ENCODE data around the gene ANAPC10.

ANAPC10 gene

GRCh38 chr4:145042601-145043285 is 55.3 kb downstream of the ANAPC10 start:
- DNase-seq (ENCODE audit: insufficient read length, low spot score): no peak
- no peak for FAIRE-seq
- TF ChIP-seq, protein P1, sequence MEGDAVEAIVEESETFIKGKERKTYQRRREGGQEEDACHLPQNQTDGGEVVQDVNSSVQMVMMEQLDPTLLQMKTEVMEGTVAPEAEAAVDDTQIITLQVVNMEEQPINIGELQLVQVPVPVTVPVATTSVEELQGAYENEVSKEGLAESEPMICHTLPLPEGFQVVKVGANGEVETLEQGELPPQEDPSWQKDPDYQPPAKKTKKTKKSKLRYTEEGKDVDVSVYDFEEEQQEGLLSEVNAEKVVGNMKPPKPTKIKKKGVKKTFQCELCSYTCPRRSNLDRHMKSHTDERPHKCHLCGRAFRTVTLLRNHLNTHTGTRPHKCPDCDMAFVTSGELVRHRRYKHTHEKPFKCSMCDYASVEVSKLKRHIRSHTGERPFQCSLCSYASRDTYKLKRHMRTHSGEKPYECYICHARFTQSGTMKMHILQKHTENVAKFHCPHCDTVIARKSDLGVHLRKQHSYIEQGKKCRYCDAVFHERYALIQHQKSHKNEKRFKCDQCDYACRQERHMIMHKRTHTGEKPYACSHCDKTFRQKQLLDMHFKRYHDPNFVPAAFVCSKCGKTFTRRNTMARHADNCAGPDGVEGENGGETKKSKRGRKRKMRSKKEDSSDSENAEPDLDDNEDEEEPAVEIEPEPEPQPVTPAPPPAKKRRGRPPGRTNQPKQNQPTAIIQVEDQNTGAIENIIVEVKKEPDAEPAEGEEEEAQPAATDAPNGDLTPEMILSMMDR (IDR thresholded peaks at IDR 0.05; ENCODE audit: insufficient read depth, missing control alignments): no peak

- DNase-seq (ENCODE audit: insufficient read length, low spot score) (no peak), FAIRE-seq (no peak)
- TF ChIP-seq, protein P1 (IDR thresholded peaks at IDR 0.05; ENCODE audit: insufficient read depth, missing control alignments): no peak
Observed at GRCh38 chr4:145041378-145041777, 56.6 kb downstream of the ANAPC10 start.

GRCh38 chr4:145035494-145036136 is 62.4 kb downstream of the ANAPC10 start:
- FAIRE-seq (no peak), DNase-seq (ENCODE audit: insufficient read length, low spot score) (no peak)
- TF ChIP-seq, protein P1 (IDR thresholded peaks at IDR 0.05; ENCODE audit: insufficient read depth, missing control alignments): no peak

DNA sequence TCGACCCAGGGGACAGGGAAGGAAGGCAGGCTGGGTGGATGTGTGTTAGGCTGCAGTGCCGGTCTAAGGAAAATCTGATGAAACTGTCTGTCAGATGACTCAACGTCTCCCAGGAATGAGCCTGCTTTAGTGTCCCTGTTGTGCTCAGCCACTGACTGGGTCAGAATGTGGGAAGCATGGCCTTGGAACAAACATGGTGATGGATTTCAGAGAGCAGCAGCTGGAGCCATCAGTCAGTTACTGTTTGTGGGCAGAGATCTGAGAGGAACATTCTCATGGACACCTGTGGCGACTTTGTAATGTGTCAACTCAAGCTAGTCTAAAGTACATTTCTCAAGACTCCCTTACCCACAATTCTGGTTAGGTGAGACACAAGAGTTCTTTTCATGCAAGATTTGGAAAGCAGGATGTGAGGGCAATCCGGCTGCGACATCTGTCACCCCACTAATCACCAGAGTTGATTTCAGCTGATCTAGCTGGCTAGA is 63.2 kb downstream of the ANAPC10 start:
- DNase-seq (ENCODE audit: insufficient read length, low spot score) (no peak), FAIRE-seq (no peak)

GRCh38 chr4:145019346-145019745 is 78.7 kb downstream of the ANAPC10 start:
- FAIRE-seq (no peak), DNase-seq (ENCODE audit: insufficient read length, low spot score) (no peak)
- TF ChIP-seq, protein P1 (IDR thresholded peaks at IDR 0.05; ENCODE audit: insufficient read depth, missing control alignments): no peak

More for the DNA sequence above, 63.2 kb downstream of the ANAPC10 start:
- TF ChIP-seq, protein P1 (IDR thresholded peaks at IDR 0.05; ENCODE audit: insufficient read depth, missing control alignments): no peak

DNA sequence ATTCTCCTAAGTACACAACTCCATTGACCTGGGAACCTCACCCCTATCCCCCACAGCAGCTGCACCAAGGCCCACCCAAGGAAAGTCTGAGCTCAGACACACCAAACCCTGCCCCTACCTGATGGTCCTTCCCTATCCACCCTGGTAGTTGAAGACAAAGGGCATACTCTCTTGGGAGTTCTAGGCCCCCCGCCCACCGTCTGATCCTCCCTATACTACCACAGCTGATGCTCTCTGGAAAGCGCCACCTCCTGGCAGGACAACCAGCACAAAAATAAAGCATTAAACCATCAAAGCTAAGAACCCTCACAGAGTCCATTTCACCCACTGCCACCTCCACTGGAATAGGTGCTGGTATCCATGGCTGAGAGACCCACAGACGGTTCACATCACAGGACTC is 83.6 kb downstream of the ANAPC10 start:
- DNase-seq (ENCODE audit: insufficient read length, low spot score): no peak
- TF ChIP-seq, protein P1 (IDR thresholded peaks at IDR 0.05; ENCODE audit: insufficient read depth, missing control alignments): no peak
- no peak for FAIRE-seq

DNA sequence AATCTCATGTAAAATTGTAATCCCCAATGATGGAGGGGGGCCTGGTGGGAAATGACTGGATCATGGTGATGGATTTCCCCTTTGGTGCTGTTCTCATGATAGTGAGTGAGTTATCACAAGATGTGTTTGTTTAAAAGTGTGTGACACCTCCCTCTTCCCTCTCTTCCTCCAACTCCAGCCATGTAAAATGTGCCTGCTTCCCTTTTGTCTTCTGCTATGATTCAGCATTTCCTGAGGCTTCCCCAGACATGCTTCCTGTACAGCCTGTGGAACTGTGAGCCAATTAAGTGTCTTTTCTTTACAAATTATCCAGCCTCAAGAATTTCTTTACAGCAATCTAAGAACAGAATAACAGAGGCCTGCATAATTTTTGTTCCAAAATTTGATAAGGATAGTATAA is 85.2 kb downstream of the ANAPC10 start:
- no peak for DNase-seq (ENCODE audit: insufficient read length, low spot score)
- no peak for FAIRE-seq

More for the DNA sequence above, 85.2 kb downstream of the ANAPC10 start:
- TF ChIP-seq, protein P1 (IDR thresholded peaks at IDR 0.05; ENCODE audit: insufficient read depth, missing control alignments): no peak

All from D721Med (cell line).